Nephron (organoid): ENCODE results near the gene DNMT3B.

Experiments used
- H3K27ac Mint-ChIP-seq, 3 experiments: 2 replicates each; pipeline ENCODE4 v1.8.0; 2020; ENCODE audit warnings: mixed read lengths in 3 of 3, mild to moderate bottlenecking in 2 of 3, moderate library complexity in 1 of 3
- H3K27me3 Mint-ChIP-seq: 2 replicates; pipeline ENCODE4 v1.8.0; 2021; ENCODE audit warnings: low read depth, mild to moderate bottlenecking, moderate library complexity, mixed read lengths
- H3K36me3 Mint-ChIP-seq: 2 replicates; pipeline ENCODE4 v1.8.0; 2020; ENCODE audit warnings: low read depth, mixed read lengths
- H3K4me1 Mint-ChIP-seq: 2 replicates; pipeline ENCODE4 v1.8.0; 2020; ENCODE audit warnings: mixed read lengths
- H3K4me3 Mint-ChIP-seq, 3 experiments: 2 replicates each; pipeline ENCODE4 v1.8.0; 2020; ENCODE audit warnings: mild to moderate bottlenecking in 3 of 3, mixed read lengths in 3 of 3, moderate library complexity in 2 of 3
- H3K9me3 Mint-ChIP-seq: 2 replicates; pipeline ENCODE4 v1.8.0; 2020; ENCODE audit warnings: mixed read lengths
- CTCF ChIP-seq, 3 experiments: fragments of 200-600 bp; sonication (generic); IDR thresholded peaks; one replicate each; pipeline ENCODE4 v1.5.0; 2021; ENCODE audit warnings: antibody characterized with exemption in 3 of 3; ENCODE audit not compliant: unreplicated experiment in 3 of 3

DNMT3B gene

GRCh38 chr20:32804022-32804715, 42.0 kb downstream of the DNMT3B start:
- no peaks in the 10 kb centered on the region for H3K9me3 Mint-ChIP-seq
- H3K27me3 Mint-ChIP-seq: peaks cover under 1% of the 10 kb centered on the region
- TF ChIP-seq CTCF (IDR thresholded peaks at IDR 0.05; ENCODE audit: unreplicated experiment in 3 of 3): no peak
- H3K36me3 Mint-ChIP-seq: peaks cover 66% of the 10 kb centered on the region
- no peak overlapping the region for H3K4me3 Mint-ChIP-seq
- H3K27ac Mint-ChIP-seq: no peak overlapping the region
- peaks cover 53% of the 10 kb centered on the region for H3K4me1 Mint-ChIP-seq

GRCh38 chr20:32804817-32805216, 42.6 kb downstream of the DNMT3B start:
- TF ChIP-seq CTCF (IDR thresholded peaks at IDR 0.05; ENCODE audit: unreplicated experiment in 3 of 3): no peak
- Mint-ChIP-seq H3K4me1 (peaks cover 50% of the 10 kb centered on the region), H3K9me3 (no peaks in the 10 kb centered on the region), H3K27me3 (peaks cover 4% of the 10 kb centered on the region), H3K36me3 (peaks cover 63% of the 10 kb centered on the region), H3K4me3 (no peak overlapping the region), H3K27ac (no peak overlapping the region)

- H3K4me3 Mint-ChIP-seq: no peak overlapping the region
- H3K9me3 Mint-ChIP-seq: no peaks in the 10 kb centered on the region
- peaks cover 47% of the 10 kb centered on the region for H3K4me1 Mint-ChIP-seq
- H3K27me3 Mint-ChIP-seq: peaks cover 4% of the 10 kb centered on the region
- H3K36me3 Mint-ChIP-seq: peaks cover 57% of the 10 kb centered on the region
- H3K27ac Mint-ChIP-seq: peak overlapping the region in 1 of 3 experiments; percentile 1
- no peak for TF ChIP-seq CTCF (IDR thresholded peaks at IDR 0.05; ENCODE audit: unreplicated experiment in 3 of 3)
Observed at GRCh38 chr20:32805721-32806120, 43.5 kb downstream of the DNMT3B start.

GRCh38 chr20:32806356-32806755, 44.2 kb downstream of the DNMT3B start:
- Mint-ChIP-seq H3K4me3 (no peak overlapping the region), H3K27ac (peak overlapping the region in 2 of 3 experiments; percentile 1 to 17), H3K27me3 (peaks cover 4% of the 10 kb centered on the region), H3K4me1 (peaks cover 47% of the 10 kb centered on the region), H3K36me3 (peaks cover 51% of the 10 kb centered on the region), H3K9me3 (no peaks in the 10 kb centered on the region)
- no peak for TF ChIP-seq CTCF (IDR thresholded peaks at IDR 0.05; ENCODE audit: unreplicated experiment in 3 of 3)

GRCh38 chr20:32807706-32808105, 45.5 kb downstream of the DNMT3B start:
- Mint-ChIP-seq H3K27me3 (peaks cover 4% of the 10 kb centered on the region), H3K9me3 (no peaks in the 10 kb centered on the region), H3K4me3 (no peak overlapping the region), H3K27ac (peak overlapping the region in 2 of 3 experiments; percentile 21 to 28), H3K4me1 (peaks cover 47% of the 10 kb centered on the region), H3K36me3 (peaks cover 43% of the 10 kb centered on the region)
- TF ChIP-seq CTCF (IDR thresholded peaks at IDR 0.05; ENCODE audit: unreplicated experiment in 3 of 3): no peak

- Mint-ChIP-seq H3K4me3 (no peak overlapping the region), H3K9me3 (no peaks in the 10 kb centered on the region), H3K27me3 (peaks cover 4% of the 10 kb centered on the region), H3K4me1 (peaks cover 47% of the 10 kb centered on the region), H3K27ac (peak overlapping the region; percentile 2 to 28 (median 21)), H3K36me3 (peaks cover 36% of the 10 kb centered on the region)
- TF ChIP-seq CTCF (IDR thresholded peaks at IDR 0.05; ENCODE audit: unreplicated experiment in 3 of 3): no peak
Observed at GRCh38 chr20:32808438-32808837, 46.3 kb downstream of the DNMT3B start.
